Astrocyte of the spinal cord (primary cell): Measurements from ENCODE around the gene TSC22D3.

Experiments used
- DNase-seq: peaks from one replicate; pipeline ENCODE4 v3.0.0; 2011; ENCODE audit warnings: low read depth, low spot score
- H3K4me3 ChIP-seq: 2 replicates; pipeline ENCODE4 v1.5.1; 2011; ENCODE audit warnings: low read depth, mild to moderate bottlenecking, low read length, moderate library complexity
- in situ Hi-C: cut with HindIII; loops from 2 replicates; pipeline ENCODE4 v1.10.0; 2017; ENCODE audit warnings: low sequenced_read_pairs
- TF ChIP-seq, protein P1 (sequence below): IDR thresholded peaks from 2 replicates; pipeline ENCODE4 v1.5.1; 2012; ENCODE audit warnings: low read depth, mild to moderate bottlenecking, low read length, inconsistent platforms

TSC22D3 gene

DNA sequence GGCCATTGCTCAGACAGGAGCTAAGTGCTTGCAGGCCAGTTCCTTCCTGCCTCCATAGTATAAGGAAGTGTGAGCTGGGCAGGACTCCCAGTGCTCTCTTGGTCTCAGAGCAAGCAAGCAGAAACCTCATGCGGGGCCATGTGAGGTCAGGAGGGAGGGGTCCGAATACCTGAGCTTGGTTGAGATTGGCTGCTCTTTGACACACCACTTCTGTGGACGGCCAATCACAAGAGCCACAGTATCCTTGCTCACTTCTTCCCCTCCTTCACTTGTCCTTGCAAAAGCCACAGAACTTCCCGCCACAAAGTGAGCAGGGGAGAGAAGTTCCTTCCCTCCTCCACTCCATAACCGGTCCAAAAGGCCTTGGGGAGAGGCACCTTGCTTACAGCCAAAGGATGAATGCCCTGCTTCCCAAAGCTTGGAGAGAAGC, 90.6 kb downstream of the TSC22D3 start:
- H3K4me3 ChIP-seq, result no peak overlapping the region
- TF ChIP-seq, protein P1, sequence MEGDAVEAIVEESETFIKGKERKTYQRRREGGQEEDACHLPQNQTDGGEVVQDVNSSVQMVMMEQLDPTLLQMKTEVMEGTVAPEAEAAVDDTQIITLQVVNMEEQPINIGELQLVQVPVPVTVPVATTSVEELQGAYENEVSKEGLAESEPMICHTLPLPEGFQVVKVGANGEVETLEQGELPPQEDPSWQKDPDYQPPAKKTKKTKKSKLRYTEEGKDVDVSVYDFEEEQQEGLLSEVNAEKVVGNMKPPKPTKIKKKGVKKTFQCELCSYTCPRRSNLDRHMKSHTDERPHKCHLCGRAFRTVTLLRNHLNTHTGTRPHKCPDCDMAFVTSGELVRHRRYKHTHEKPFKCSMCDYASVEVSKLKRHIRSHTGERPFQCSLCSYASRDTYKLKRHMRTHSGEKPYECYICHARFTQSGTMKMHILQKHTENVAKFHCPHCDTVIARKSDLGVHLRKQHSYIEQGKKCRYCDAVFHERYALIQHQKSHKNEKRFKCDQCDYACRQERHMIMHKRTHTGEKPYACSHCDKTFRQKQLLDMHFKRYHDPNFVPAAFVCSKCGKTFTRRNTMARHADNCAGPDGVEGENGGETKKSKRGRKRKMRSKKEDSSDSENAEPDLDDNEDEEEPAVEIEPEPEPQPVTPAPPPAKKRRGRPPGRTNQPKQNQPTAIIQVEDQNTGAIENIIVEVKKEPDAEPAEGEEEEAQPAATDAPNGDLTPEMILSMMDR, result no peak
- in situ Hi-C loops, result no loop called here
- DNase-seq, result peak; percentile 62

DNA sequence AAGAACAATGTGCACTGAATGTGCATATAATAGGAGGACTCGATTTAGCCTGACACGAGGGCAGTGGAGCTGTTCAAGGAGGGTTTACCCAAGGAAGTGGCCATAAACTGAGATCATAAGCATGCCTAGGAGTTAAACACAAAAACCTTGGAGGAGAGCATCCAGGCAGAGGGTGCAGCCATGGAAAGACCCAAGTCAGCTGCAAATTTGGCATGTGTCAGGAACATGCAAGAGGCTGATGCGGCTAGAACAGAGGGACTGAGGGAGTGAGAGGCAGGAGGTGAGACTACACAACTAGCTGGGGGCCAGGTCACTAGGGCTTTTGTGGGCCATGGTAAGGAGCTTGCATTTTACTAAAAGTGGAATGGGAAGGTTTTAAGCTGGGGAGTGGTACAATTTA, 91.7 kb downstream of the TSC22D3 start:
- in situ Hi-C loops, result no loop called here
- no peak overlapping the region for H3K4me3 ChIP-seq
- TF ChIP-seq, protein P1, result no peak
- DNase-seq, result no peak

DNA sequence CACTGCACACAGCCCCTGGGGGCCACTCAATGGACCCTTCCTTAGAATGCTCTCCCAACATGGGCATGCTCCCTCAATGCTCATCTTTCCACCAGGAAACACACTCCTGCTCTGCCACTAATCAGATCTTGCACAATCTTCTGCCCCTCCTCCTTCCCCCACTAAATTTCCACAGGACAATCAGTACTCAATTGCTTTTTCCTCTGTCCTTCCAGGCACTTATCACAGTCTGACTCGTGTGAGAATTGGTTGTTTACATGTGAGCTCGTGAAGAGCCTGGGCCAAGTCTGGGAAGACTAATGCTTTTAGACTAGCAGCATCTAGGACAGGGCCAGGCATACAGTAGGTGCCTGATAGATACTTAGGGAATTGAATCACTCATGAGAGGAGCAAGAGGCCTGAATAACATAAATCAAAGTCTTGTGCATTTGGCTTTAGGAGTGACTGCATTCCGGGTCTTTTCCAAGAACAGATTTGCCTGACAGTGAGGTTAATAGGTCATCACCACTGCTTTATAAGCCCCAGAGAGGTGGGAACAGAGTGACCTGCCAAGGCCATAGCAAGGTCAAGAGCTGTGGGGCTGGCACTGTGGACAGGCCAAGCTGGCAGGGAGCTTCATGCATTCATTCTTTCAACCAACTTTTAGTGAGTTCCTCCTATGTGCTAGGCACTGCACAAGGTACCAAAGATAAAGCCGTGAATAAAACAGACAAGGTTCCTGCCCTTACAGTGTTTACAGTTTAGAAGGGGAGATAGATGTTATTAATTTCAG, 92.3 kb downstream of the TSC22D3 start:
- TF ChIP-seq, protein P1, result no peak
- no peak overlapping the region for H3K4me3 ChIP-seq
- no peak for DNase-seq
- in situ Hi-C loops, result no loop called here

DNA sequence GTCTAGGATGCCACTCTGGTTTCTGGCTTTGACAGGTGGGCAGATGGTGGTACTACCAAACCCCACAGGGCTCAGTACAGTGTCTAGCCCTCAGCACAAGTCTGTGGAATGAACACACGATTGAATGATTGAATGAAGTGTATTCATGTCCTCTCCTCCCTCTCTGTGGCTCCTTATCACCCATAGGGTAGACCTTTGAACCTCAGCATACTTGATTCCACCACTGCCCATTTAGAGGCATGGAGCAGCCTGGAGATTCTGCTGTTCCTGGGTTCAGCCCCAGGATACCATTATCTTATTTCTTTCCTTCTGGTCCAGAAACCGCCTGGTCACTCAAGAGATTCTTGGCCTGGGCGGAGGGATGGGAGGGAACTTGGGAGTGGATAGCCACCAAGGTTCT, 93.3 kb downstream of the TSC22D3 start:
- no peak overlapping the region for H3K4me3 ChIP-seq
- DNase-seq, result no peak
- in situ Hi-C loops, result no loop called here
- TF ChIP-seq, protein P1, result no peak

DNA sequence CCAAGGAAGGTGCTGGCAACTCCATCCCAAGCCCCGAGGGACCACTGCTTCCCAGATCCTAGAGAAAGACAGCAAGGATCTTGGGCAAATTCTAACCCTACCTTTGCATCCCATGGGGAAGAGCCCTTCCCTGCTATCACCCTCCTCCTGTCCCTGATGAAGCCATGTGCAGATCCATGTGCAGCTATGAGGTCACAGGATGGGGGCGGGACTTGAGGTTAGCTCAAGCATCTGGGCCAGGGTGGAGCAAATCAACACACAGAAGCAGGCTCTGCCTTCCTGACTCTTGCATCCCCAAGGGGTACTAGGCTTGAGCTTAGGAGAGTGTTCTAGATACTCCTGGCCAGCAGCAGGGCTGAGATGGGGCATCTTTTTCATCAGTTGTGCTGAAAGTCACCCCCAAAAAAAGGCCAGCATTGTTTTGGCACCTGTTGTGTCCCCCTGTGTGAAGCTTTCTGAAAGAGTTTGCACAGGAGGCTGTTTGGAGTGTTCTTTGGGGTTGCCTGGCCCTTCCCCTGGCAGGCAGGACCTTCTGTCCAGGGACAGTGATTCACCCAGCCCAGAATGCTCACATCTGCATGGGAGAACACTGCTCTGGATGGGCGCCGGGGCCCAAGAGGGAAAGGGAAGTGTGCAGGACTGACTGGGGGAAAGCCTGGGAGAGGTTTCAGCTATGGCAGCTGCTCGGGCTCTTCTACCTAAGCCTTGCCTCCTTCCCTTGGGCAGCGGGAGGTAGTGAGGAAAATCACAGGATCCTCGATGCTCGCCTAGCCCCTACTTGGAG, 96.4 kb downstream of the TSC22D3 start:
- no peak overlapping the region for H3K4me3 ChIP-seq
- DNase-seq, result peak; percentile 79
- TF ChIP-seq, protein P1, result no peak
- in situ Hi-C loops, result no loop called here

DNA sequence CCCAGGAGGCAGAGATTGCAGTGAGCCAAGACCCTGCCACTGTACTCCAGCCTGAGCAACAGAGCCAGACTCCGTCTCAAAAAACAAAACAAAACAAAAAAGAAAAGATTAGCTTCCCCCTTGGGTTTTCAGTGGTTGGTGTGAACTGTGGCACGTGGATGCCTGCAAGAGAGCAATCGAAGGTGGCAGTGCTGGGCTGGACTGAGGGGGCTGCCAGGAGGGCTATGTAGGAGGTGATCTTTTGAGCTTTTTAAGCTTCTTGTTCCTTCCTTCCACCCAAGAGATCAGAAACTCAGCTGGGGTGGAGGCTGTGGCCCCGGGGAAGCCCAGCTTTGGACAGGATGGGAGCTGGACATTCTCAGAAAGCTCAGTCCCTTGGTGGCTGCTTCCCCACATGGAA, 97.7 kb downstream of the TSC22D3 start:
- H3K4me3 ChIP-seq, result no peak overlapping the region
- TF ChIP-seq, protein P1, result no peak
- in situ Hi-C loops, result no loop called here
- no peak for DNase-seq
